ENCODE measurements around the gene ZNF578.
"Not testable (repeated sequence)": the region's sequence is repeated elsewhere in the genome, so short reads cannot be mapped to it uniquely, and the experiment has no call there.

Gene ZNF578

DNA sequence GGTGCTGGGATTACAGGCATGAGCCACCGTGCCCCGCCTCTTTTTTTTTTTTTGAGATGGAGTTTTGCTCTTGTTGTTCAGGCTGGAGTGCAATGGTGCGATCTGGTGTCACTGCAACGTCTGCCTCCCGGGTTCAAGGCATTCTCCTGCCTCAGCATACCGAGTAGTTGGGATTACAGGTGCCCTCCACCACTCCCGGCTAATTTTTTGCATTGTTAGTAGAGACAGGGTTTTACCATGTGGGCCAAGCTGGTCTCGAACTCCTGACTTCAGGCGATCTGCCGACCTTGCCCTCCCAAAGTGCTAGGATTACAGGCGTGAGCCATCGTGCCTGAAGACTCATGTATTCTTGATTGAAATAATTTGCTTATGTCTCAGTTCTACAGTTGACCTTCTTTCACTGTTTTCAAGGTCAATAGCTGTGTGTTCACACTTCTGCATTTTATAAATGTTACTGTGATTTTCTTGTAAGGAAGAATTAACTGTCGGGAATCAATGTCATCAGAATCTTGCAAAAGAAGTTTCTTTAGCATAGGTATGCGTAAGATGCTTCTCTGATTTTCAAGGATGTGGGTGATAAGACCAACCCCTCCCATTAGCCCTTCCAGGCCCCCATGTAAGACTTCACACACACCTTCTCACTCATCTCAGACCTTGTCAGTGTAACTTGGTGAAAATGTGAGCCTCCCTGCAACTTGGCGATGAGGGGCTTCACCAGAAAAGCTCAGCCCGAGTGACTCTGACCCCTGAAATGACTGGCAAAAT, 104.1 kb downstream of the ZNF578 start:
- in situ Hi-C loops (cut with MboI; ENCODE audit: low sequenced_read_pairs) = no loop called here

DNA sequence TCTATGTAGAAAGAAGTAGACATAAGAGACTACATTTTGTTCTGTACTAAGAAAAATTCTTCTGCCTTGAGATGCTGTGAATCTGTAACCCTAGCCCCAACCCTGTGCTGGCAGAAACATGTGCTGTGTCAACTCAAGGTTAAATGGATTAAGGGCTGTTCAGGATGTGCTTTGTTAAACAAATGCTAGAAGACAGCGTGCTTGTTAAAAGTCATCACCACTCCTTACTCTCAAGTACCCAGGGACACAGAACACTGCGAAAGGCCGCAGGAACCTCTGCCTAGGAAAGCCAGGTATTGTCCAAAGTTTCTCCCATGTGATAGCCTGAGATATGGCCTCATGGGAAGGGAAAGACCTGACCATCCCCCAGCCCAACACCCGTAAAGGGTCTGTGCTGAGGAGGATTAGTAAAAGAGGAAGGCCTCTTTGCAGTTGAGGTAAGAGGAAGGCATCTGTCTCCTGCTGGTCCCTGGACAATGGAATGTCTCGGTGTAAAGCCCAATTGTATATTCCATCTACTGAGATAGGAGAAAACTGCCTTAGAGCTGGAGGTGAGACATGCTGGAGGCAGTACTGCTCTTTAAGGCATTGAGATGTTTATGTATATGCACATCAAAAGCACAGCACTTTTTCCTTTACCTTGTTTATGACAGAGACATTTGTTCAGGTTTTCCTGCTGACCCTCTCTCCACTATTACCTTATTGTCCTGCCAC, 105.5 kb downstream of the ZNF578 start:
- in situ Hi-C loops (cut with MboI; ENCODE audit: low sequenced_read_pairs) = not testable (repeated sequence)

DNA sequence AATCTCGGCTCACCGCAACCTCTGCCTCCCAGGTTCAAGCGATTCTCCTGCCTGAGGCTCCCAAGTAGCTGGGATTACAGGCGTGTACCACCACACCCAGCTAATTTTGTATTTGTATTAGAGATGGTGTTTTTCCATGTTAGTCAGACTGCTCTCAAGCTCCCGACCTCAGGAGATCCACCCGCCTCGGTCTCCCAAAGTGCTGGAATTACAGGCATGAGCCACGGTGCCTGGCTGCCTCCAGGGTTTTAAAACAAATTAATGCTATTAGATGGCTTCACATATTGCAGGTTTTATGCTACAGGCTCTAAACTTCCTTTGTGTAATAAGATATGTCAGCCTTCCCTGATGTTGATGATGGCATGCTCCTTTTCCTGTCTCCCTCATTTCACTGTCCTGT, 108.3 kb downstream of the ZNF578 start:
- in situ Hi-C loops (cut with MboI; ENCODE audit: low sequenced_read_pairs) = not testable (repeated sequence)
